Loucy (cell line): ENCODE results near the gene RHOT2.

Experiments
- H2AFZ ChIP-seq: fragments of 200-600 bp; sonication (generic); 2 replicates; pipeline ENCODE4 v1.6.0; 2016; ENCODE audit warnings: antibody characterized with exemption, mild to moderate bottlenecking, low read length, moderate library complexity
- H3F3A ChIP-seq: fragments of 200-600 bp; 2 replicates; pipeline ENCODE4 v1.6.0; 2016; ENCODE audit warnings: antibody characterized with exemption, low read depth, mild to moderate bottlenecking
- H3K27me3 ChIP-seq: fragments of 200-600 bp; sonication (generic); 2 replicates; pipeline ENCODE4 v1.6.1; 2014; ENCODE audit warnings: low read length, mild to moderate bottlenecking; ENCODE audit not compliant: insufficient read depth, poor library complexity, severe bottlenecking
- H3K36me3 ChIP-seq: fragments of 200-600 bp; sonication (generic); 2 replicates; pipeline ENCODE4 v1.6.1; 2016; ENCODE audit warnings: low read length; ENCODE audit not compliant: insufficient read depth
- H3K4me1 ChIP-seq: fragments of 200-600 bp; sonication (generic); 2 replicates; pipeline ENCODE4 v1.5.1; 2014; ENCODE audit warnings: low read length, mild to moderate bottlenecking; ENCODE audit not compliant: insufficient read depth, poor library complexity, severe bottlenecking
- H3K4me2 ChIP-seq: fragments of 200-600 bp; sonication (generic); 2 replicates; pipeline ENCODE4 v1.6.0; 2014; ENCODE audit warnings: antibody characterized with exemption, low read length, low read depth, mild to moderate bottlenecking; ENCODE audit not compliant: poor library complexity, severe bottlenecking
- H3K4me3 ChIP-seq: fragments of 200-600 bp; sonication (generic); 2 replicates; pipeline ENCODE4 v1.5.1; 2014; ENCODE audit warnings: low read length, mild to moderate bottlenecking, mixed read lengths; ENCODE audit not compliant: poor library complexity, severe bottlenecking
- H3K79me2 ChIP-seq: fragments of 200-600 bp; sonication (generic); 2 replicates; pipeline ENCODE4 v1.6.1; 2014; ENCODE audit warnings: low read length; ENCODE audit not compliant: insufficient read depth
- H3K9ac ChIP-seq: fragments of 200-600 bp; sonication (generic); 2 replicates; pipeline ENCODE4 v1.6.0; 2014; ENCODE audit warnings: mild to moderate bottlenecking, low read depth, low read length, moderate library complexity; ENCODE audit not compliant: poor library complexity, severe bottlenecking
- H3K9me2 ChIP-seq: fragments of 200-600 bp; sonication (generic); replicated peaks from 2 replicates; pipeline ENCODE4 v1.6.1; 2016; ENCODE audit warnings: low read depth, low read length, mixed read lengths
- H3K9me3 ChIP-seq: fragments of 200-600 bp; sonication (generic); 2 replicates; pipeline ENCODE4 v1.6.1; 2014; ENCODE audit warnings: mild to moderate bottlenecking, antibody characterized with exemption, low read length, low read depth; ENCODE audit not compliant: insufficient read depth
- H4K20me1 ChIP-seq: fragments of 200-600 bp; sonication (generic); 2 replicates; pipeline ENCODE4 v1.6.0; 2014; ENCODE audit warnings: antibody characterized with exemption, low read length, mild to moderate bottlenecking; ENCODE audit not compliant: insufficient read depth, poor library complexity, severe bottlenecking
- EZH2phosphoT487 ChIP-seq: fragments of 200-600 bp; IDR thresholded peaks from 2 replicates; pipeline ENCODE4 v1.6.1; 2018; ENCODE audit warnings: antibody characterized with exemption, mild to moderate bottlenecking, moderate library complexity, borderline replicate concordance
- TF ChIP-seq, protein P1 (sequence below): fragments of 200-600 bp; sonication (generic); conservative IDR thresholded peaks from 2 replicates; pipeline ENCODE4 v1.5.1; 2014; ENCODE audit warnings: mild to moderate bottlenecking, antibody characterized with exemption, low read length

The RHOT2 gene

DNA sequence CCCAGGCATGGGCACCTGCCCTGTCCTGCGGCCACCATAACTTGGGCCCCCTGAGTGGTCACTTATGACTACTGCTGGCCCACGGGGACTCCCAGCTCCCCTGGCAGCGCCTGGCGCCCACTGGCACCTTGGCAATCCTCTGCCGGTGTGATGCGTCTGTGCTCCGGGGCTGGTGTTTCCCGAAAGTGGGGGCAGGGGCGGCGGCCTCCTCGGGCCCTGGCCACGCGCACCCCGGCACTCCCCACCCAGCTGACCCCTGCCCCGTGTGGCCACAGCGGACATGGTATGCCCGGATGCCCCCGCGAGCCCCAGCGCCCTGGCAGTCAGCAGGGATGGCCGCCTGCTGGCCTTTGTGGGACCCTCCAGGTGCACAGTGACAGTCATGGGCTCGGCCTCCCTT is 10.4 kb upstream of the RHOT2 start:
- Histone ChIP-seq H3F3A (no peaks in the 10 kb centered on the region), H3K9ac (no peak overlapping the region), H3K27me3 (no peaks in the 10 kb centered on the region), H3K4me2 (no peak overlapping the region), H3K9me3 (no peaks in the 10 kb centered on the region), H3K36me3 (no peaks in the 10 kb centered on the region), H2AFZ (no peak overlapping the region), H3K9me2 (no peaks in the 10 kb centered on the region), H3K79me2 (no peaks in the 10 kb centered on the region), H4K20me1 (no peaks in the 10 kb centered on the region), H3K4me3 (no peak overlapping the region), H3K4me1 (no peaks in the 10 kb centered on the region)
- TF ChIP-seq, protein P1, sequence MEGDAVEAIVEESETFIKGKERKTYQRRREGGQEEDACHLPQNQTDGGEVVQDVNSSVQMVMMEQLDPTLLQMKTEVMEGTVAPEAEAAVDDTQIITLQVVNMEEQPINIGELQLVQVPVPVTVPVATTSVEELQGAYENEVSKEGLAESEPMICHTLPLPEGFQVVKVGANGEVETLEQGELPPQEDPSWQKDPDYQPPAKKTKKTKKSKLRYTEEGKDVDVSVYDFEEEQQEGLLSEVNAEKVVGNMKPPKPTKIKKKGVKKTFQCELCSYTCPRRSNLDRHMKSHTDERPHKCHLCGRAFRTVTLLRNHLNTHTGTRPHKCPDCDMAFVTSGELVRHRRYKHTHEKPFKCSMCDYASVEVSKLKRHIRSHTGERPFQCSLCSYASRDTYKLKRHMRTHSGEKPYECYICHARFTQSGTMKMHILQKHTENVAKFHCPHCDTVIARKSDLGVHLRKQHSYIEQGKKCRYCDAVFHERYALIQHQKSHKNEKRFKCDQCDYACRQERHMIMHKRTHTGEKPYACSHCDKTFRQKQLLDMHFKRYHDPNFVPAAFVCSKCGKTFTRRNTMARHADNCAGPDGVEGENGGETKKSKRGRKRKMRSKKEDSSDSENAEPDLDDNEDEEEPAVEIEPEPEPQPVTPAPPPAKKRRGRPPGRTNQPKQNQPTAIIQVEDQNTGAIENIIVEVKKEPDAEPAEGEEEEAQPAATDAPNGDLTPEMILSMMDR: no peak
- TF ChIP-seq EZH2phosphoT487: no peak

DNA sequence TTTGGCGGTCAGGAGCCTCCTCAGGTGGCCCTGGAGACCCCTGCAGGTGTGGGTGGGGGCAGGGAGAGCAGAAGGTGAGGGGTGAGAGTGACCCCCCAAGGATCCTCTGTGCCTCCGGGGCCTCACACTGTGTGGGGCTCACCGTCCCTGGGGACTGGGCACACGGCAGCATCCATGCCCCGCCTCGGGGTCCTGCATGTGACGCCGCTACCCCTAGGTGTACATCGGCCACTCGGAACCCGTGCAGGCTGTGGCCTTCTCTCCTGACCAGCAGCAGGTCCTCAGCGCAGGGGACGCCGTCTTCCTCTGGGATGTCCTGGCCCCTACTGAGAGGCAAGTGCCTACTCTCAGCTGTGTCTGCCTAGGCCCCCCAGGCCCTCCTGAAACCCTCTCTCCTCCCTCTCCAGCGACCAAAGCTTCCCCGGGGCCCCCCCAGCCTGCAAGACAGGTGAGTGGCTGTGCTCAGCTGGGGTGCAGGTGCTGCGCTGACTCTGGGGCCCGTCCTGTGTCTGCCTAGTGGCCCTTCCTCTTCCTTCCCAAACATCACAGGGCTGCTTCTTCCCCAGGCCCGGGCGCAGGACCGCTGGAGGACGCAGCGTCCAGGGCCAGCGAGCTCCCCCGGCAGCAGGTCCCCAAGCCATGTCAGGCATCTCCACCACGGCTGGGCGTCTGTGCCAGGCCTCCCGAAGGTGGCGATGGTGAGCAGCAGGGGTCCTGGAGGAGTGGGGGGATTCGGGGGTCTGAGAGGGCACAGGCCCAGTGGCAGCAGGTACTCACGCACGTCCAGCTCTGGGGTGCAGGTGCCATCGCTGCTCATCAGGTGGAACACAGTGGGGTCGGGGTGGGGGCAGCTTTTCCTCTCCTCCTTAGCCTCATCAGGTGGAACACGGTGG is 9.0 kb upstream of the RHOT2 start:
- Histone ChIP-seq H3F3A (no peaks in the 10 kb centered on the region), H3K4me1 (no peaks in the 10 kb centered on the region), H3K9me2 (no peaks in the 10 kb centered on the region), H3K36me3 (no peaks in the 10 kb centered on the region), H3K9ac (no peak overlapping the region), H3K4me3 (no peak overlapping the region), H3K27me3 (no peaks in the 10 kb centered on the region), H2AFZ (no peak overlapping the region), H3K4me2 (no peak overlapping the region), H4K20me1 (no peaks in the 10 kb centered on the region), H3K79me2 (no peaks in the 10 kb centered on the region), H3K9me3 (no peaks in the 10 kb centered on the region)
- no peak for TF ChIP-seq EZH2phosphoT487
- TF ChIP-seq, protein P1: no peak

DNA sequence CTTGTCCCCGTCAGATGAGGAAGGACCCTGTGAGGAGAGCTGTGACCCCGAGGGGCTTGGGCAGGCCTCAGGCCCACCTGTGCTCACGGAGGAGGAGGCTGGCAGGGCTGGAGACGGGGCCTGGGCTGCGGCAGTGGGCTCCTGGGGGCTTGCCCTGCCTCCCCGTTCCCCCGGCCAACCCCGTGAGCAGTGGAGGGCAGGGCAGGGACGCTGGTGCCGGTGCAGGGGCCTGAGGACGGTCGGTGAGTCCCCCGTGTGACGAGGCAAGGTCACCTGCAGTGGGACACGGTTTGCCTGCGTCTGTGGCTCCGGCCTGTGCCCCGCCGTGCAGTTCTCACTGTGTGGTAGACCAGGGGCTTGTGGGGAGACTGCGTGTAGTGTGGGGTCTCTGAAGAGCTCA is 8.3 kb upstream of the RHOT2 start:
- Histone ChIP-seq H3K9me3 (no peaks in the 10 kb centered on the region), H3K27me3 (no peaks in the 10 kb centered on the region), H3K9me2 (no peaks in the 10 kb centered on the region), H3K79me2 (no peaks in the 10 kb centered on the region), H3K36me3 (no peaks in the 10 kb centered on the region), H3K4me1 (no peaks in the 10 kb centered on the region), H2AFZ (no peak overlapping the region), H3F3A (no peaks in the 10 kb centered on the region), H3K4me2 (no peak overlapping the region), H3K4me3 (no peak overlapping the region), H4K20me1 (no peaks in the 10 kb centered on the region), H3K9ac (no peak overlapping the region)
- TF ChIP-seq EZH2phosphoT487: no peak
- TF ChIP-seq, protein P1: no peak
